H9 (cell line): Measurements from ENCODE around the gene CDX2. TPM values are rescaled to one million over a fixed set of nuclear protein-coding genes. Genes with fewer than 3 reads are reported as not detected.

ENCODE experiments used
- DNase-seq: peaks from one replicate; pipeline ENCODE4 v3.0.0-alpha.2; 2017
- H2AFZ ChIP-seq: one replicate; pipeline ENCODE4 v1.6.1; 2013; ENCODE audit warnings: mild to moderate bottlenecking, low read length, control low read depth, moderate library complexity
- H2AK5ac ChIP-seq: 2 replicates; pipeline ENCODE4 v1.6.1; 2013; ENCODE audit warnings: low read length, control low read depth, mixed read lengths; ENCODE audit not compliant: insufficient read length
- H2BK120ac ChIP-seq: one replicate; pipeline ENCODE4 v1.6.1; 2013; ENCODE audit warnings: low read depth, mild to moderate bottlenecking, low read length, control low read depth, inconsistent platforms; ENCODE audit not compliant: poor library complexity, severe bottlenecking
- H2BK12ac ChIP-seq: 2 replicates; pipeline ENCODE4 v1.6.1; 2013; ENCODE audit warnings: low read length, control low read depth, mixed read lengths, low read depth; ENCODE audit not compliant: insufficient read length
- H2BK15ac ChIP-seq: 2 replicates; pipeline ENCODE4 v1.6.1; 2013; ENCODE audit warnings: low read depth, low read length, control low read depth
- H2BK20ac ChIP-seq: one replicate; pipeline ENCODE4 v1.6.1; 2013; ENCODE audit warnings: low read depth, mild to moderate bottlenecking, low read length, control low read depth, inconsistent platforms; ENCODE audit not compliant: poor library complexity, severe bottlenecking
- H2BK5ac ChIP-seq: 2 replicates; pipeline ENCODE4 v1.6.1; 2013; ENCODE audit warnings: low read length, control low read depth, mixed read lengths; ENCODE audit not compliant: insufficient read length
- H3K14ac ChIP-seq: 2 replicates; pipeline ENCODE4 v1.6.1; 2013; ENCODE audit warnings: low read length, control low read depth; ENCODE audit not compliant: insufficient read depth
- H3K18ac ChIP-seq: 2 replicates; pipeline ENCODE4 v1.6.1; 2013; ENCODE audit warnings: low read depth, mild to moderate bottlenecking, mixed read lengths, low read length, control low read depth; ENCODE audit not compliant: insufficient read length
- H3K23ac ChIP-seq: 2 replicates; pipeline ENCODE4 v1.6.1; 2013; ENCODE audit warnings: low read length, control low read depth, mixed read lengths, low read depth; ENCODE audit not compliant: insufficient read length
- H3K23me2 ChIP-seq: 2 replicates; pipeline ENCODE4 v1.6.1; 2013; ENCODE audit warnings: low read depth, mild to moderate bottlenecking, mixed read lengths, low read length, control low read depth; ENCODE audit not compliant: insufficient read length, poor library complexity, severe bottlenecking
- H3K27ac ChIP-seq: 2 replicates; pipeline ENCODE4 v1.5.1; 2013; ENCODE audit warnings: low read length, control low read depth, mixed read lengths, low read depth; ENCODE audit not compliant: insufficient read length
- H3K27me3 ChIP-seq: 2 replicates; pipeline ENCODE4 v1.6.1; 2013; ENCODE audit warnings: low read length, control low read depth, inconsistent platforms; ENCODE audit not compliant: insufficient read depth
- H3K4ac ChIP-seq: 2 replicates; pipeline ENCODE4 v1.6.1; 2013; ENCODE audit warnings: low read depth, mild to moderate bottlenecking, control low read depth, inconsistent platforms, low read length, moderate library complexity
- H3K4me1 ChIP-seq: 2 replicates; pipeline ENCODE4 v1.6.1; 2013; ENCODE audit warnings: low read length, control low read depth, inconsistent platforms; ENCODE audit not compliant: insufficient read depth
- H3K4me2 ChIP-seq: 2 replicates; pipeline ENCODE4 v1.6.1; 2013; ENCODE audit warnings: low read length, control low read depth, mixed read lengths; ENCODE audit not compliant: insufficient read length, insufficient read depth
- H3K56ac ChIP-seq: 2 replicates; pipeline ENCODE4 v1.6.1; 2013; ENCODE audit warnings: low read depth, mild to moderate bottlenecking, mixed read lengths, low read length, control low read depth; ENCODE audit not compliant: insufficient read length
- H3K79me1 ChIP-seq: 2 replicates; pipeline ENCODE4 v1.6.1; 2013; ENCODE audit warnings: low read depth, mild to moderate bottlenecking, moderate library complexity, low read length, control low read depth, inconsistent platforms; ENCODE audit not compliant: insufficient read depth, poor library complexity, severe bottlenecking
- H3K79me2 ChIP-seq: 2 replicates; pipeline ENCODE4 v1.6.1; 2013; ENCODE audit warnings: low read length, control low read depth, inconsistent platforms; ENCODE audit not compliant: insufficient read depth
- H3K9ac ChIP-seq: 2 replicates; pipeline ENCODE4 v1.6.1; 2013; ENCODE audit warnings: low read length, control low read depth, mixed read lengths; ENCODE audit not compliant: insufficient read length; ENCODE audit errors: extremely low read depth
- H3K9me3 ChIP-seq: one replicate; pipeline ENCODE4 v1.6.1; 2013; ENCODE audit warnings: low read depth, low read length, inconsistent platforms; ENCODE audit not compliant: control insufficient read depth
- H3T11ph ChIP-seq: one replicate; pipeline ENCODE4 v1.6.1; 2013; ENCODE audit warnings: mild to moderate bottlenecking, low read length, control low read depth, inconsistent platforms
- H4K20me1 ChIP-seq: one replicate; pipeline ENCODE4 v1.6.1; 2013; ENCODE audit not compliant: control insufficient read depth, insufficient read length, insufficient read depth
- H4K5ac ChIP-seq: 2 replicates; pipeline ENCODE4 v1.6.1; 2013; ENCODE audit warnings: low read depth, mild to moderate bottlenecking, mixed read lengths, low read length, control low read depth; ENCODE audit not compliant: insufficient read length
- H4K8ac ChIP-seq: replicated peaks from 2 replicates; pipeline ENCODE4 v1.6.1; 2013; ENCODE audit warnings: low read length, control low read depth, mixed read lengths, low read depth; ENCODE audit not compliant: insufficient read length
- H4K91ac ChIP-seq: 2 replicates; pipeline ENCODE4 v1.6.1; 2013; ENCODE audit warnings: low read depth, mild to moderate bottlenecking, moderate library complexity, mixed read lengths, low read length, control low read depth; ENCODE audit not compliant: insufficient read length
- H3K27ac Mint-ChIP-seq, 3 experiments: 2 replicates in 2 of 3; 3 replicates in 1 of 3; pipeline ENCODE4 v1.8.0; 2020 to 2021; ENCODE audit warnings: mixed read lengths in 3 of 3, mild to moderate bottlenecking in 1 of 3, moderate library complexity in 1 of 3
- H3K27me3 Mint-ChIP-seq: 2 replicates; pipeline ENCODE4 v1.8.0; 2021; ENCODE audit warnings: low read depth, mild to moderate bottlenecking, moderate library complexity, mixed read lengths
- H3K36me3 Mint-ChIP-seq, 3 experiments: 2 replicates in 2 of 3; 3 replicates in 1 of 3; pipeline ENCODE4 v1.8.0; 2020 to 2021; ENCODE audit warnings: low read depth in 3 of 3, mixed read lengths in 3 of 3; ENCODE audit not compliant: insufficient read depth in 1 of 3
- H3K4me1 Mint-ChIP-seq, 2 experiments: 2 replicates each; pipeline ENCODE4 v1.8.0; 2020; ENCODE audit warnings: mixed read lengths in 2 of 2
- H3K4me3 Mint-ChIP-seq, 2 experiments: 2 replicates in 1 of 2; 3 replicates in 1 of 2; pipeline ENCODE4 v1.8.0; 2020 to 2021; ENCODE audit warnings: mild to moderate bottlenecking in 2 of 2, mixed read lengths in 2 of 2, moderate library complexity in 1 of 2
- H3K9me3 Mint-ChIP-seq, 2 experiments: 2 replicates in 1 of 2; 3 replicates in 1 of 2; pipeline ENCODE4 v1.8.0; 2020; ENCODE audit warnings: mild to moderate bottlenecking in 2 of 2, mixed read lengths in 2 of 2, moderate library complexity in 1 of 2
- WGBS: extraction: QIAGEN DNeasy Blood & Tissue Kit; methylation state at CpG from one replicate; pipeline ENCODE4 v1.1.7; 2013; ENCODE audit warnings: missing lambda C conversion rate, low lambda C conversion rate, mixed read lengths; ENCODE audit not compliant: insufficient read length; ENCODE audit errors: extremely low coverage; 5-methylcytosine and 5-hydroxymethylcytosine counted together
- total RNA-seq: library from RNA; stranded (reverse); gene quantifications from 2 replicates; pipeline ENCODE4 v1.2.1, GENCODE V29; 2021
- TF ChIP-seq, protein P1 (sequence below): fragments of 200-600 bp; sonication (generic); conservative IDR thresholded peaks from 3 replicates; pipeline ENCODE4 v1.8.0; 2021; ENCODE audit warnings: antibody characterized with exemption, mild to moderate bottlenecking

Gene CDX2
- total RNA-seq, 1 experiment from 2014 or later, result not detected

DNA sequence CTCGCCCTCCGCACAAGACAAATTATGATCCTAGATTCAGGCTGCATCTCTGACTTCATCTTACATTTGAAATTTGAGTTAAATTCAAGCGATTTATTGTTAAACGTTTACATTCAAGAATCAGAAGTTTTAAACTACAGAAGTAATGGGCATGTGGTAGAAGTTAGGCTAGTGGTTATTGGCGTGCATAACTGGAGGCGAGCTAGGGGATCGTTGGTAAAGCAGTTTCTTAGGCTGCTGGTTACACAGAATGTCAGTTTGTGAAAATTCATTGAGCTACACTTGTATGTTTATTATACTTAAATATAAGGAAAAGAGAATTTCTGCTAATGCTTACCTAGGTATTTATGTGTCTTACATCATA lies 733 bp upstream of the CDX2 start:
- H3K4me3 Mint-ChIP-seq, result peak overlapping the region in 1 of 2 experiments; percentile 78; a peak in 3 of 5 replicates
- no CpG with 5 or more reads among the region's 7 CpGs for WGBS

More for the DNA sequence above, 733 bp upstream of the CDX2 start:
- no peak overlapping the region for H2BK5ac ChIP-seq
- no peak overlapping the region for H2AK5ac ChIP-seq
- no peak overlapping the region for H4K91ac ChIP-seq
- no peak overlapping the region for H2BK20ac ChIP-seq
- Mint-ChIP-seq H3K36me3 (no peaks in the 10 kb centered on the region), H3K27me3 (peaks cover 100% of the 10 kb centered on the region), H3K27ac (no peak overlapping the region), H3K4me1 (peaks cover 33 to 44% of the 10 kb centered on the region in 2 experiments), H3K9me3 (peaks cover 7 to 22% of the 10 kb centered on the region in 2 experiments)
- no peak for DNase-seq
- no peak overlapping the region for H3K9ac ChIP-seq
- H3K14ac ChIP-seq, result no peak overlapping the region
- no peaks in the 10 kb centered on the region for H3K79me1 ChIP-seq
- no peaks in the 10 kb centered on the region for H3K23me2 ChIP-seq
- no peaks in the 10 kb centered on the region for H3K79me2 ChIP-seq
- peak overlapping the region; percentile 46 for H3K4me2 ChIP-seq
- H3K27me3 ChIP-seq, result peaks cover 94% of the 10 kb centered on the region
- H2BK12ac ChIP-seq, result no peak overlapping the region
- H4K5ac ChIP-seq, result no peak overlapping the region
- TF ChIP-seq, protein P1, sequence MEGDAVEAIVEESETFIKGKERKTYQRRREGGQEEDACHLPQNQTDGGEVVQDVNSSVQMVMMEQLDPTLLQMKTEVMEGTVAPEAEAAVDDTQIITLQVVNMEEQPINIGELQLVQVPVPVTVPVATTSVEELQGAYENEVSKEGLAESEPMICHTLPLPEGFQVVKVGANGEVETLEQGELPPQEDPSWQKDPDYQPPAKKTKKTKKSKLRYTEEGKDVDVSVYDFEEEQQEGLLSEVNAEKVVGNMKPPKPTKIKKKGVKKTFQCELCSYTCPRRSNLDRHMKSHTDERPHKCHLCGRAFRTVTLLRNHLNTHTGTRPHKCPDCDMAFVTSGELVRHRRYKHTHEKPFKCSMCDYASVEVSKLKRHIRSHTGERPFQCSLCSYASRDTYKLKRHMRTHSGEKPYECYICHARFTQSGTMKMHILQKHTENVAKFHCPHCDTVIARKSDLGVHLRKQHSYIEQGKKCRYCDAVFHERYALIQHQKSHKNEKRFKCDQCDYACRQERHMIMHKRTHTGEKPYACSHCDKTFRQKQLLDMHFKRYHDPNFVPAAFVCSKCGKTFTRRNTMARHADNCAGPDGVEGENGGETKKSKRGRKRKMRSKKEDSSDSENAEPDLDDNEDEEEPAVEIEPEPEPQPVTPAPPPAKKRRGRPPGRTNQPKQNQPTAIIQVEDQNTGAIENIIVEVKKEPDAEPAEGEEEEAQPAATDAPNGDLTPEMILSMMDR, result no peak
- no peak overlapping the region for H3K56ac ChIP-seq
- peaks cover 4% of the 10 kb centered on the region for H4K20me1 ChIP-seq
- no peaks in the 10 kb centered on the region for H3K9me3 ChIP-seq
- no peak overlapping the region for H2BK120ac ChIP-seq
- H2AFZ ChIP-seq, result no peak overlapping the region
- no peak overlapping the region for H3K27ac ChIP-seq
- no peak overlapping the region for H2BK15ac ChIP-seq
- H3K4me1 ChIP-seq, result peaks cover 9% of the 10 kb centered on the region
- no peak overlapping the region for H4K8ac ChIP-seq
- H3T11ph ChIP-seq, result no peak overlapping the region
- H3K23ac ChIP-seq, result no peak overlapping the region
- H3K4ac ChIP-seq, result no peak overlapping the region
- H3K18ac ChIP-seq, result no peak overlapping the region
